Mesendoderm (in vitro differentiated cells): ENCODE data around the gene ADPRHL1.

Experiments used
- DNase-seq: peaks from one replicate; pipeline ENCODE4 v3.0.0; 2013
- H2AK5ac ChIP-seq: 2 replicates; pipeline ENCODE4 v1.6.1; 2013; ENCODE audit warnings: low read length, inconsistent platforms
- H2BK120ac ChIP-seq: 2 replicates; pipeline ENCODE4 v1.6.1; 2013; ENCODE audit warnings: low read depth, mild to moderate bottlenecking, low read length, moderate library complexity, mixed read lengths
- H2BK15ac ChIP-seq: replicated peaks from 2 replicates; pipeline ENCODE4 v1.6.1; 2013; ENCODE audit warnings: low read depth, mild to moderate bottlenecking, moderate library complexity
- H2BK5ac ChIP-seq: 2 replicates; pipeline ENCODE4 v1.6.1; 2013; ENCODE audit warnings: low read length, inconsistent platforms
- H3K18ac ChIP-seq: 2 replicates; pipeline ENCODE4 v1.6.1; 2013; ENCODE audit warnings: mild to moderate bottlenecking, low read length, mixed read lengths
- H3K23ac ChIP-seq: one replicate; pipeline ENCODE4 v1.6.1; 2013; ENCODE audit warnings: low read length
- H3K27ac ChIP-seq: 2 replicates; pipeline ENCODE4 v1.5.1; 2013; ENCODE audit warnings: low read depth, mild to moderate bottlenecking, inconsistent platforms, low read length, moderate library complexity
- H3K27me3 ChIP-seq: 2 replicates; pipeline ENCODE4 v1.6.1; 2013; ENCODE audit warnings: low read length, control low read depth, mild to moderate bottlenecking, inconsistent platforms; ENCODE audit not compliant: insufficient read depth, poor library complexity
- H3K36me3 ChIP-seq: 2 replicates; pipeline ENCODE4 v1.6.1; 2013; ENCODE audit warnings: low read length, inconsistent platforms; ENCODE audit not compliant: control insufficient read depth, insufficient read depth
- H3K4ac ChIP-seq: one replicate; pipeline ENCODE4 v1.6.1; 2013; ENCODE audit warnings: low read depth, mild to moderate bottlenecking, low read length, moderate library complexity
- H3K4me1 ChIP-seq: 2 replicates; pipeline ENCODE4 v1.6.1; 2013; ENCODE audit warnings: low read depth, low read length, inconsistent platforms; ENCODE audit not compliant: control insufficient read depth
- H3K4me2 ChIP-seq: 2 replicates; pipeline ENCODE4 v1.6.1; 2013; ENCODE audit warnings: low read length
- H3K4me3 ChIP-seq: 2 replicates; pipeline ENCODE4 v1.5.1; 2013; ENCODE audit warnings: mild to moderate bottlenecking, low read length
- H3K56ac ChIP-seq: one replicate; pipeline ENCODE4 v1.6.1; 2013; ENCODE audit warnings: low read length
- H3K79me1 ChIP-seq: 2 replicates; pipeline ENCODE4 v1.6.1; 2013; ENCODE audit warnings: low read length, inconsistent platforms
- H3K79me2 ChIP-seq: 2 replicates; pipeline ENCODE4 v1.6.1; 2013; ENCODE audit warnings: mild to moderate bottlenecking, low read length; ENCODE audit not compliant: control insufficient read depth, insufficient read depth
- H3K9ac ChIP-seq: 2 replicates; pipeline ENCODE4 v1.6.1; 2013; ENCODE audit warnings: low read length, inconsistent platforms
- H4K5ac ChIP-seq: one replicate; pipeline ENCODE4 v1.6.1; 2013; ENCODE audit warnings: low read length
- H4K8ac ChIP-seq: one replicate; pipeline ENCODE4 v1.6.1; 2013; ENCODE audit warnings: low read depth, mild to moderate bottlenecking, control low read depth, low read length, moderate library complexity
- WGBS: extraction: QIAGEN DNeasy Blood & Tissue Kit; methylation state at CpG from one replicate; pipeline ENCODE4 v1.1.7; 2013; ENCODE audit warnings: low lambda C conversion rate, missing lambda C conversion rate; ENCODE audit not compliant: insufficient coverage; ENCODE audit errors: extremely low coverage; 5-methylcytosine and 5-hydroxymethylcytosine counted together

Gene ADPRHL1

GRCh38 chr13:113497217-113497616 is 43.9 kb upstream of the ADPRHL1 start:
- no peak overlapping the region for H2BK5ac ChIP-seq
- no peak overlapping the region for H3K56ac ChIP-seq
- H4K8ac ChIP-seq: no peak overlapping the region
- peaks cover 18% of the 10 kb centered on the region for H3K79me1 ChIP-seq
- no peak overlapping the region for H2BK120ac ChIP-seq
- H3K79me2 ChIP-seq: peaks cover 16% of the 10 kb centered on the region
- H2BK15ac ChIP-seq: no peak overlapping the region
- WGBS: no CpG with 5 or more reads among the region's 1 CpG
- no peak overlapping the region for H3K4ac ChIP-seq
- H3K23ac ChIP-seq: no peak overlapping the region
- no peak overlapping the region for H3K27ac ChIP-seq
- no peak overlapping the region for H3K4me3 ChIP-seq
- no peak overlapping the region for H3K18ac ChIP-seq
- DNase-seq: peak; percentile 50
- H3K27me3 ChIP-seq: no peaks in the 10 kb centered on the region
- no peak overlapping the region for H4K5ac ChIP-seq
- H3K9ac ChIP-seq: no peak overlapping the region
- peaks cover 10% of the 10 kb centered on the region for H3K4me1 ChIP-seq
- H3K4me2 ChIP-seq: no peak overlapping the region
- H2AK5ac ChIP-seq: no peak overlapping the region
- H3K36me3 ChIP-seq: peaks cover 11% of the 10 kb centered on the region

- WGBS: no CpG with 5 or more reads among the region's 26 CpGs
- Histone ChIP-seq H3K56ac (peak overlapping the region; percentile 75), H2BK15ac (no peak overlapping the region), H4K8ac (no peak overlapping the region), H3K9ac (peak overlapping the region; percentile 41), H3K27ac (peak overlapping the region; percentile 54), H3K79me1 (peaks cover 21% of the 10 kb centered on the region), H2BK120ac (no peak overlapping the region), H2AK5ac (no peak overlapping the region), H3K18ac (no peak overlapping the region), H3K4ac (no peak overlapping the region), H3K4me1 (peaks cover 10% of the 10 kb centered on the region), H3K36me3 (peaks cover 6% of the 10 kb centered on the region), H3K4me3 (no peak overlapping the region), H2BK5ac (peak overlapping the region; percentile 21), H3K4me2 (peak overlapping the region; percentile 47), H3K27me3 (no peaks in the 10 kb centered on the region), H3K79me2 (peaks cover 22% of the 10 kb centered on the region), H4K5ac (no peak overlapping the region), H3K23ac (no peak overlapping the region)
- peak; percentile 93 for DNase-seq
Observed at GRCh38 chr13:113495494-113496210, 42.4 kb upstream of the ADPRHL1 start.

DNA sequence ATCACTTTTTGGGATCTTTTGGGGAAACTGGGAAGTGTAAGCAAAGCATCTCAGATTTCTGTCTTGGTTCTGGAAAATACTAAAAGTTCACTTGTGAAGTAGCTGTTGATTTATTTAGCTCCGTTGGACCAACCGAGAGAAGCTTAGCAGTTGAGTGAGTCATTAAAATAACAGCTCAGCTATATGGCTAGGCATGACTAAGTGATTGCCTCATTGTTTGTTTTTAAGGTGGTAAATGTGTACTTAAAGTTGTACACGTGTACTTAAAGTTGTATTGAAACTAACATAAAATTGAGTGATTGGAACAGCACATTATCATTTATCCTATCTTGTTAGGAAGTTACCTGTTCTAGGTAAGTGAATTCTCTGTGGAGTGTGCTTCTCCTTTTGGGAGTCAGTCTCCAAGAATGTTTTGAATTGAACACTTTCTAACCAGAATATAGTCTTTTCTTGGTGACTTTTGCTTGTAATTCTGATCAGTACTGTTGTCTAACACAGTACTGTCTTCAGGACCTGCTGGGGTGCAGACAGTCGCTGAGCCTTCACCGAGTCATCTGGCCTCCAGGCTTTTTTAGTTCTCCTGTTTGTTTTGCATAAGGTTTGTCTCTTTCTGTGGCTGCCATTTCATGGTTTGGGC is 40.1 kb upstream of the ADPRHL1 start:
- WGBS: no CpG with 5 or more reads among the region's 5 CpGs

DNA sequence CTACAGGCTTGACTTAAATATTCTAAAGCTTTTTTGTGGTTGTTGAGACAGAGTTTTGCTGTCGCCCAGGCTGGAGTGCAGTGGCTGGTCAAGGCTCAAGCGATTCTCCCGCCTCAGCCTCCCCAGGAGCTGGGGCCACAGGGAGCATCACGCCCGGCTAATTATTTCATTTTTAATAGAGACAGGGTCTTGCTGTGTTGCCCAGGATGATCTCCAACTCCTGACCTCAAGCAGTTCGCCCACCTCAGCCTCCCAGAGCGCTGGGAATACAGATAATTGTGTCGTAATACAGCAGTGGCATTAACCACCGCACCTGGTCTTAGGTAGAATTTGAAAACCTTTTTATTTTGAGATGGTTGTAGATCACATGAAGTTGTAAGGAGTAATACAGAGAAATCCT is 38.7 kb upstream of the ADPRHL1 start:
- peak overlapping the region; percentile 91 for H3K4me3 ChIP-seq
- H4K8ac ChIP-seq: no peak overlapping the region
- no peak overlapping the region for H3K27ac ChIP-seq
- H3K79me1 ChIP-seq: peaks cover 35% of the 10 kb centered on the region
- H2BK15ac ChIP-seq: no peak overlapping the region
- no peak overlapping the region for H2BK5ac ChIP-seq
- H4K5ac ChIP-seq: no peak overlapping the region
- H3K36me3 ChIP-seq: peaks cover under 1% of the 10 kb centered on the region
- H2AK5ac ChIP-seq: no peak overlapping the region
- H2BK120ac ChIP-seq: no peak overlapping the region
- H3K4ac ChIP-seq: no peak overlapping the region
- peak overlapping the region; percentile 68 for H3K4me2 ChIP-seq
- H3K18ac ChIP-seq: no peak overlapping the region
- H3K56ac ChIP-seq: peak overlapping the region; percentile 95
- no CpG with 5 or more reads among the region's 9 CpGs for WGBS
- H3K23ac ChIP-seq: no peak overlapping the region
- peaks cover 19% of the 10 kb centered on the region for H3K4me1 ChIP-seq
- no peaks in the 10 kb centered on the region for H3K27me3 ChIP-seq
- H3K9ac ChIP-seq: peak overlapping the region; percentile 98
- no peak for DNase-seq
- peaks cover 45% of the 10 kb centered on the region for H3K79me2 ChIP-seq

More for the DNA sequence above, 40.1 kb upstream of the ADPRHL1 start:
- no peak overlapping the region for H4K8ac ChIP-seq
- H3K4me1 ChIP-seq: peaks cover 16% of the 10 kb centered on the region
- no peak overlapping the region for H3K18ac ChIP-seq
- no peaks in the 10 kb centered on the region for H3K27me3 ChIP-seq
- peak overlapping the region; percentile 11 for H3K4me2 ChIP-seq
- H3K9ac ChIP-seq: peak overlapping the region; percentile 25
- no peak overlapping the region for H2BK15ac ChIP-seq
- H3K4me3 ChIP-seq: no peak overlapping the region
- H2BK5ac ChIP-seq: no peak overlapping the region
- no peak overlapping the region for H2AK5ac ChIP-seq
- no peak overlapping the region for H3K23ac ChIP-seq
- peaks cover 36% of the 10 kb centered on the region for H3K79me2 ChIP-seq
- no peak overlapping the region for H3K56ac ChIP-seq
- H3K36me3 ChIP-seq: peaks cover 4% of the 10 kb centered on the region
- no peak overlapping the region for H2BK120ac ChIP-seq
- H4K5ac ChIP-seq: no peak overlapping the region
- H3K27ac ChIP-seq: peak overlapping the region; percentile 17
- H3K4ac ChIP-seq: no peak overlapping the region
- peak; percentile 81 for DNase-seq
- peaks cover 33% of the 10 kb centered on the region for H3K79me1 ChIP-seq

GRCh38 chr13:113491418-113491883 is 38.2 kb upstream of the ADPRHL1 start:
- H2BK15ac ChIP-seq: no peak overlapping the region
- H3K4ac ChIP-seq: peak overlapping the region; percentile 86
- peaks cover 33% of the 10 kb centered on the region for H3K79me1 ChIP-seq
- H3K4me2 ChIP-seq: peak overlapping the region; percentile 68
- H2BK5ac ChIP-seq: peak overlapping the region; percentile 77
- H3K27ac ChIP-seq: peak overlapping the region; percentile 88
- peaks cover 47% of the 10 kb centered on the region for H3K79me2 ChIP-seq
- peak overlapping the region; percentile 95 for H3K18ac ChIP-seq
- no peaks in the 10 kb centered on the region for H3K36me3 ChIP-seq
- no peak overlapping the region for H4K5ac ChIP-seq
- peak overlapping the region; percentile 67 for H4K8ac ChIP-seq
- H3K4me1 ChIP-seq: peaks cover 19% of the 10 kb centered on the region
- H3K23ac ChIP-seq: no peak overlapping the region
- peak overlapping the region; percentile 98 for H3K9ac ChIP-seq
- H3K4me3 ChIP-seq: peak overlapping the region; percentile 91
- H3K27me3 ChIP-seq: no peaks in the 10 kb centered on the region
- peak; percentile 54 for DNase-seq
- H2BK120ac ChIP-seq: peak overlapping the region; percentile 5
- WGBS: no CpG with 5 or more reads among the region's 22 CpGs
- H2AK5ac ChIP-seq: no peak overlapping the region
- peak overlapping the region; percentile 95 for H3K56ac ChIP-seq
